ENCODE results near the gene NINJ2. TPM values are rescaled to one million over a fixed set of nuclear protein-coding genes. Genes with fewer than 3 reads are reported as not detected.
A peak's percentile ranks its signal among the peaks of the same experiment; 100 is the strongest.
"Not testable (repeated sequence)": the region's sequence is repeated elsewhere in the genome, so short reads cannot be mapped to it uniquely, and the experiment has no call there.

Gene NINJ2, protein sequence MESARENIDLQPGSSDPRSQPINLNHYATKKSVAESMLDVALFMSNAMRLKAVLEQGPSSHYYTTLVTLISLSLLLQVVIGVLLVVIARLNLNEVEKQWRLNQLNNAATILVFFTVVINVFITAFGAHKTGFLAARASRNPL
- total RNA-seq (11.8 TPM), polyA plus RNA-seq (11.5 TPM)
- long read RNA-seq, donor 1: 0 reads
- long read RNA-seq, donor 2: 0 reads
- long read RNA-seq, donor 3, transcript NINJ2-201 (4 exons, 1,252 nt): major isoform, 7 of 10 reads
- long read RNA-seq, donor 3, partial matches to known transcripts: 0 of 10 reads
- long read RNA-seq, donor 3, other reads (novel, unspliced or antisense): 0 of 10 reads
- long read RNA-seq, donor 4, partial matches to known transcripts: 0 of 4 reads
- long read RNA-seq, donor 4, other reads (novel, unspliced or antisense): 0 of 4 reads
- long read RNA-seq, donor 5, partial matches to known transcripts: 0 of 13 reads
- long read RNA-seq, donor 5, other reads (novel, unspliced or antisense): 5 of 13 reads
- long read RNA-seq, donor 6, partial matches to known transcripts: 0 of 6 reads
- long read RNA-seq, donor 6, other reads (novel, unspliced or antisense): 0 of 6 reads
- long read RNA-seq, donor 7, partial matches to known transcripts: 0 of 4 reads
- long read RNA-seq, donor 7, other reads (novel, unspliced or antisense): 0 of 4 reads
- long read RNA-seq, donor 8, partial matches to known transcripts: 0 of 5 reads
- long read RNA-seq, donor 8, other reads (novel, unspliced or antisense): 0 of 5 reads
- long read RNA-seq, donor 9: 0 reads
- long read RNA-seq, donor 10, partial matches to known transcripts: 0 of 6 reads
- long read RNA-seq, donor 10, other reads (novel, unspliced or antisense): 0 of 6 reads

DNA sequence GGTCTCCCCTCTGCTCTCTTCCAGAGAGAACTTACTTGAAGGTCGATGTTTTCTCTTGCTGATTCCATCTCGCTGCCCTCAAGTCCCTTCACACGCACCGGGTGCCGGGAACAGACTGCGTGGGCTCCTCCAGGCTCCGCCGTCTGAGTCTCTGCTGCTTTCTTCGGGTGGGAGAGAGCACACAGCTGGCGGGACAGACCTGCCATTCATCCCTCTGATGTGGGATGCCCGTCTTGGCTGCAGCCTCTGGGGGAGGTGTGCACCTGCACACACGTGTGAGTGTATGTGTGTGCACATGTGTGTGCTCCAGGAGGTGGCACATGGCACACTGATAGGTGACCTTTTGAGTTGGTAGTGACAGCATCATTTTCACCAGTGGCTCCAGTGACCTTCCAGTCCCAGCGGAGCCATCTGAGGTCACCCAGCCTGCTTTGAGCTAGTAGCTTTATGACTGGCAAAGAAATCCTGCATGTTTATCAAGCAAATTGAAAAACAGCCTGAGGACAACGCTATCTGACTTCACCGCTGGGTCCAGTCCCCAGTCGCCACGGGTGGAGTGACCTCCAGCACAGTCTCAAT, at the start of gene NINJ2:
NINJ2 (minus strand) TSS at position 153 of the 579 bp plus-strand sequence; CDS start at position 68, 85 bp downstream.
- peak in 3 of 9 donors; percentile 58 to 69 (median 64) for DNase-seq (ENCODE audit: low read depth in 6 of 9, low spot score in 9 of 9)
- H3K9me3 ChIP-seq (ENCODE audit: control insufficient read depth in 2 of 2, insufficient read depth in 1 of 2, low read length in 1 of 2): peaks cover 0 to 5% of the 10 kb centered on the region in 2 donors
- peak within 1 kb of the TSS in 1 of 2 donors; percentile 33 for H3K27ac ChIP-seq (ENCODE audit: low read depth in 1 of 2, low read length in 1 of 2)
- peaks cover 29 to 68% of the 10 kb centered on the region in 2 donors for H3K4me1 ChIP-seq (ENCODE audit: control insufficient read depth in 2 of 2, insufficient read depth in 2 of 2, low read length in 2 of 2)
- WGBS: 36% methylated on average over 17 of the region's 17 CpGs
- H3K4me3 ChIP-seq (ENCODE audit: low read length in 2 of 2): peak within 1 kb of the TSS; percentile 5 to 36
- no peaks in the 10 kb centered on the region for H3K27me3 ChIP-seq (ENCODE audit: control insufficient read depth in 2 of 2, insufficient read depth in 1 of 2, low read length in 1 of 2)
- no peaks in the 10 kb centered on the region for H3K36me3 ChIP-seq (ENCODE audit: control insufficient read depth in 2 of 2, insufficient read depth in 2 of 2, low read length in 1 of 2)

DNA sequence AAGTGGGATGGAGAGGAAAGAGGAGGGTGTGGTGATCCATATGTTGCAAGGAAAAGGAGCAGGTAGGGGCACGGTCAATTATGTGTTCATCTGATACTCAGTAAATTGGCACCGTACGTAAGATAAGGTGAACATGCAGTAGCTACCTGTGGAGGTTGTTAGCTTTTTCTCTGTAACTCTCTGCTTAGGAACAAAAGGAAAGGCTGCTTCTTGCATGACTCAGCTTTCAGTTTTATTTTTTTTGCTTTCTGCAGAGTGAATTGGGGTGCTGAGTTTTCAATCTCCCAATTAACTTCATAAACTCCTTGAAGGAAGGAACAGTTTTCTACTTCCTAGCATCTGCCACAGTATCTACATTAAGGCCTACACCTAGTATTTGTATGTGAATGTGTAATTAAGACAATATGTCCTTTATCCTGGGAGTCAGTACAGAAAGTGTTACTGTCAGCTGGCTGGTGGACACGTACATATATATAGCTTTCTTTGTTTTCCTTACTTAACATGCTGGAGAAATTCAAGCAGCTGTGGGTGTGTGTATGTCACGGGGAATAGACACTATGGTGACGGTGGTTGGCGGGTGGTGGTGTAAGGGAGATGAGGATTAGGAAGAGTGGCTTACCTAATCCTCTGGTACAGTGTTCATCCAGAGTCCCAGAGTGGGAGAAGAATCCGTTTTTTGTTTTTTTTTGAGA, 49.1 kb upstream of the NINJ2 start:
- Histone ChIP-seq H3K9me3 (ENCODE audit: control insufficient read depth in 2 of 2, insufficient read depth in 1 of 2, low read length in 1 of 2) (no peaks in the 10 kb centered on the region), H3K4me3 (ENCODE audit: low read length in 2 of 2) (no peak overlapping the region), H3K4me1 (ENCODE audit: control insufficient read depth in 2 of 2, insufficient read depth in 2 of 2, low read length in 2 of 2) (peaks cover 0 to 10% of the 10 kb centered on the region in 2 donors), H3K27ac (ENCODE audit: low read depth in 1 of 2, low read length in 1 of 2) (no peak overlapping the region), H3K27me3 (ENCODE audit: control insufficient read depth in 2 of 2, insufficient read depth in 1 of 2, low read length in 1 of 2) (no peaks in the 10 kb centered on the region), H3K36me3 (ENCODE audit: control insufficient read depth in 2 of 2, insufficient read depth in 2 of 2, low read length in 1 of 2) (no peaks in the 10 kb centered on the region)
- WGBS: 77% methylated on average over 8 of the region's 8 CpGs
- no peak for DNase-seq (ENCODE audit: low read depth in 6 of 9, low spot score in 9 of 9)

DNA sequence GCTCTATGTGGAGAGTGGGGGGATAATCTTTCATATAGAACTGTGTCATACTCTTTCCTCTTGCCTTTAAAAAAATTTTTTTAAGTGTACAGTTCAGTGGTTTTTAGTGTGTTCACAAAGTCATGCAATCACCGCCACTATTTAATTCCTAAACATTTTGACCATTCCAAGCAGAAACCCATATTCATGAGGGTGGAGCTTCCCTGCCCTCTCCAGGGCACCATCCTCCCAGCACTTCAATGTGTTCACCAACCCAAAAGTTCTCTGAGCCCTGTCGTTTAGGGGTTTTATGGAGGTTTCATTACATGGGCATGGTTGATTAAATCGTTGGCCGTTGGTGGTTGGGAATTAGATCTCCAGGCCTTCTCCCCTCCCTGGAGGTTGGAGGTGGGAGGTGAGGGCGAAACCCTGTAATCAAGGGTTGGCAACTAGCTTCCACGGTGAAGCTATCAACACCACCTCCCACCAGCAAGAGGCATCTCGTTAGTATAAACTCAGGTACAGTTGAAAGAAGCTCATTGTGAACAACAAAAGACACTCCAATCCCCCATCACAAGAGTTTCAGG, 46.3 kb upstream of the NINJ2 start:
- WGBS: 95% methylated on average over 7 of the region's 7 CpGs
- no peak for DNase-seq (ENCODE audit: low read depth in 6 of 9, low spot score in 9 of 9)

DNA sequence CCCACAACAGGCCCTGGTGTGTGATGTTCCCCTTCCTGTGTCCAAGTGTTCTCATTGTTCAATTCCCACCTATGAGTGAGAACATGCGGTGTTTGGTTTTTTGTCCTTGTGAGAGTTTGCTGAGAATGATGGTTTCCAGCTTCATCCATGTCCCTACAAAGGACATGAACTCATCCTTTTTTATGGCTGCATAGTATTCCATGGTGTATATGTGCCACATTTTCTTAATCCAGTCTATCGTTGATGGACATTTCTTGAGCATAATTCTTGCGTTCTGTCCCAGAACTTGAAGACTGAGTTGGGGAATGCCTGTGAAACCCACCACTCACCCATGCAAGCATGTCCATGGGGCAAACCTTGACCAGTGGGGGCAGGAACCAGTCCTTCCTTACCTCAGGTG, 44.8 kb upstream of the NINJ2 start:
- not testable (repeated sequence) for H3K4me3 ChIP-seq (ENCODE audit: low read length in 2 of 2); H3K4me1 ChIP-seq (ENCODE audit: control insufficient read depth in 2 of 2, insufficient read depth in 2 of 2, low read length in 2 of 2); H3K27me3 ChIP-seq (ENCODE audit: control insufficient read depth in 2 of 2, insufficient read depth in 1 of 2, low read length in 1 of 2); H3K36me3 ChIP-seq (ENCODE audit: control insufficient read depth in 2 of 2, insufficient read depth in 2 of 2, low read length in 1 of 2); H3K9me3 ChIP-seq (ENCODE audit: control insufficient read depth in 2 of 2, insufficient read depth in 1 of 2, low read length in 1 of 2); H3K27ac ChIP-seq (ENCODE audit: low read depth in 1 of 2, low read length in 1 of 2); DNase-seq (ENCODE audit: low read depth in 6 of 9, low spot score in 9 of 9)
- WGBS: 83% methylated on average over 3 of the region's 3 CpGs

More for the DNA sequence above, 46.3 kb upstream of the NINJ2 start:
- H3K9me3 ChIP-seq (ENCODE audit: control insufficient read depth in 2 of 2, insufficient read depth in 1 of 2, low read length in 1 of 2): no peaks in the 10 kb centered on the region
- no peaks in the 10 kb centered on the region for H3K36me3 ChIP-seq (ENCODE audit: control insufficient read depth in 2 of 2, insufficient read depth in 2 of 2, low read length in 1 of 2)
- H3K4me1 ChIP-seq (ENCODE audit: control insufficient read depth in 2 of 2, insufficient read depth in 2 of 2, low read length in 2 of 2): peaks cover 0 to 5% of the 10 kb centered on the region in 2 donors
- H3K4me3 ChIP-seq (ENCODE audit: low read length in 2 of 2): no peak overlapping the region
- H3K27ac ChIP-seq (ENCODE audit: low read depth in 1 of 2, low read length in 1 of 2): no peak overlapping the region
- no peaks in the 10 kb centered on the region for H3K27me3 ChIP-seq (ENCODE audit: control insufficient read depth in 2 of 2, insufficient read depth in 1 of 2, low read length in 1 of 2)

DNA sequence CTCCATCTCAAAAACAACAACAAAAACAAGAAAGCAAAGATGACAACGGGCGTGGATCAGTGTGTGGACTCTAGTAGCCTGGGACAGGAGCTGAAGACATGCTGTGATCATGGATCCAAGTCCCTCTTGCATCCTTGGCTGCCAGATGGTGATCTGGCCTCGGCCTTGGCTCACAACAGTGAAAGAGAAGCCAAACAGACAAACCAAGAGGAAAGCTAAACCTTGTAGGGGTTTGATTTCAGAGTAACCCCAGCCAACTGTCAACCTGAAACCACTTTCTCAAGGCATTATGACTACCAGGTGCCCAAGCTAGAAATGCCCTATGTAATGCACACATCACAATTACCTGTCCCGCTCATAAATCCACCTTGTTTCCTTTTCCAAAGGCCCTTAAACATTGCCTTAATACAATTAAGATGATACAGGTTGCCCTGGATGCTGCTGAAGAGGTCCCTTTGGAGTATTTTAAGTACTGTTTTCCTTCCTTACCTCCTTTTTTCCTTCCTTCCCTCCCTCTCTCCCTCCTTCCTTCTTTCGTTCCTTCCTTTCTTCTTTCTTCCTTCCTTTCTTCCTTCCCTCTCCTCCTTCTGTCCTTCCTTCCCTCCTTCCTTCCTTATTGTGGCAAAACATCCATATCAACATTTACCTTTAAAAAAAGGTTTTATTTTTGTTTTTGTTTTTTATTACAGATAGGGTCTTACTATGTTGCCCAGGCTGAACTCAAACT, 41.4 kb upstream of the NINJ2 start:
- H3K36me3 ChIP-seq (ENCODE audit: control insufficient read depth in 2 of 2, insufficient read depth in 2 of 2, low read length in 1 of 2): no peaks in the 10 kb centered on the region
- no peak overlapping the region for H3K27ac ChIP-seq (ENCODE audit: low read depth in 1 of 2, low read length in 1 of 2)
- DNase-seq (ENCODE audit: low read depth in 6 of 9, low spot score in 9 of 9): no peak
- peaks cover 0 to 6% of the 10 kb centered on the region in 2 donors for H3K9me3 ChIP-seq (ENCODE audit: control insufficient read depth in 2 of 2, insufficient read depth in 1 of 2, low read length in 1 of 2)
- 96% methylated on average over 5 of the region's 5 CpGs for WGBS
- no peak overlapping the region for H3K4me3 ChIP-seq (ENCODE audit: low read length in 2 of 2)
- H3K27me3 ChIP-seq (ENCODE audit: control insufficient read depth in 2 of 2, insufficient read depth in 1 of 2, low read length in 1 of 2): no peaks in the 10 kb centered on the region
- H3K4me1 ChIP-seq (ENCODE audit: control insufficient read depth in 2 of 2, insufficient read depth in 2 of 2, low read length in 2 of 2): peaks cover 0 to 5% of the 10 kb centered on the region in 2 donors

DNA sequence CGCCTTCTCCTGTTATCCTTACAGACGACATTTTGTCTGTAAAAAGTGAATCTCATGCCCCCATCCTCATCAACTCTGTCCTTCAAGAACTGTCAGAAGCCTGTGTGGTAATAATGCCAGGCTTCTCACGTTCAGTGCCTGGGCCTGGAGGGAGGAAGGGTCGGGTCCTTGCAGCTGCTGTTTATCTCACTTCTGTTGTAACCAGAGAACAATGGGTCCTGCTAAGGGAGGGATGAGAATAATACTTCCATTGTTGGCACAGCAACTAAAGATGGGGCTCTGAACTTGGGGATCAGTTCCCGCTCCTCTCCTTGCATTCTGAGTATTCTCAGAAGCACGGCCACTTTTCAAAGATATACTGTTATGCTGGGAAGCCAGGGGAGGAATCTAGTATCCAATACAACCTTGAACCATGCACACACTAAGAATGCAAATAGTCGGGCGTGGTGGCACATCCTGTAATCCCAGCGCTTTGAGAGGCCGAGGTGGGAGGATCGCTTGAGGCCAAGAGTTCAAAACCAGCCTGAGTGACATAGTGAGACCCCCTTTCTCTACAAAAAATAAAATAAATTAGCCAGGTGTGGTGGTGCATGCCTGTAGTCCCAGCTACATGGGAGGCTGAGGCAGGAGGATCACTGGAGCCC, 38.8 kb upstream of the NINJ2 start:
- Histone ChIP-seq H3K27me3 (ENCODE audit: control insufficient read depth in 2 of 2, insufficient read depth in 1 of 2, low read length in 1 of 2) (no peaks in the 10 kb centered on the region), H3K27ac (ENCODE audit: low read depth in 1 of 2, low read length in 1 of 2) (no peak overlapping the region), H3K4me3 (ENCODE audit: low read length in 2 of 2) (no peak overlapping the region), H3K4me1 (ENCODE audit: control insufficient read depth in 2 of 2, insufficient read depth in 2 of 2, low read length in 2 of 2) (peaks cover 0 to 5% of the 10 kb centered on the region in 2 donors), H3K36me3 (ENCODE audit: control insufficient read depth in 2 of 2, insufficient read depth in 2 of 2, low read length in 1 of 2) (no peaks in the 10 kb centered on the region), H3K9me3 (ENCODE audit: control insufficient read depth in 2 of 2, insufficient read depth in 1 of 2, low read length in 1 of 2) (peaks cover 2 to 13% of the 10 kb centered on the region in 2 donors)
- 92% methylated on average over 11 of the region's 11 CpGs for WGBS
- no peak for DNase-seq (ENCODE audit: low read depth in 6 of 9, low spot score in 9 of 9)

DNA sequence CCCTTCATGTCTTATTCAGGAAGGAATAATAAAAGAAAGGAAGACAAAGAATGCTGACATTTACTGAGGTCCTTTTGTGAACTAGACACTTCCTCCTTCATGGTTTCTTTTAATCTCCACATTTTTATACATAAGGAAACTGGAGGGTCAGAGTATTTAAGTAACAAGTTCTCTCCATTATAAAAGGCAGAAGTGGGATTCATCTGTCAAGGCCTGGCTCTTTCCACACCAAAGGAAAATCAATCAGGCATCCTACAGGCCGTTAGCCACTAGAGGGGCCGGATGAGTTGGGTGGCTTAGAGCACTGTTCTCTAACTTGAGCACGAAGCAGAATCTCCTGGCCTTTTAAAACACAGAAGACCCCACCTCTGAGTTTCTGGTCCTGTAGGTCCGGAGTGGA, 36.8 kb upstream of the NINJ2 start:
- Histone ChIP-seq H3K4me1 (ENCODE audit: control insufficient read depth in 2 of 2, insufficient read depth in 2 of 2, low read length in 2 of 2) (peaks cover 0 to 7% of the 10 kb centered on the region in 2 donors), H3K27me3 (ENCODE audit: control insufficient read depth in 2 of 2, insufficient read depth in 1 of 2, low read length in 1 of 2) (no peaks in the 10 kb centered on the region), H3K36me3 (ENCODE audit: control insufficient read depth in 2 of 2, insufficient read depth in 2 of 2, low read length in 1 of 2) (no peaks in the 10 kb centered on the region), H3K4me3 (ENCODE audit: low read length in 2 of 2) (no peak overlapping the region), H3K27ac (ENCODE audit: low read depth in 1 of 2, low read length in 1 of 2) (no peak overlapping the region), H3K9me3 (ENCODE audit: control insufficient read depth in 2 of 2, insufficient read depth in 1 of 2, low read length in 1 of 2) (peaks cover 2 to 15% of the 10 kb centered on the region in 2 donors)
- no peak for DNase-seq (ENCODE audit: low read depth in 6 of 9, low spot score in 9 of 9)
- 90% methylated on average over 4 of the region's 4 CpGs for WGBS
